Uterus (tissue), 2 donors: ENCODE results near the gene B3GNT7.
"Not testable (repeated sequence)": the region's sequence is repeated elsewhere in the genome, so short reads cannot be mapped to it uniquely, and the experiment has no call there.

Source experiments
- CTCF ChIP-seq, 4 experiments: fragments of 200-600 bp in 2 of 4; fragments of 450-650 bp in 2 of 4; sonication (generic) in 2 of 4; IDR thresholded peaks; one replicate each; pipeline ENCODE4 v1.5.1; 2016 to 2019; ENCODE audit warnings: antibody characterized with exemption in 4 of 4, mild to moderate bottlenecking in 2 of 4, moderate library complexity in 1 of 4
- POLR2A ChIP-seq, 2 donors: fragments of 450-650 bp; IDR thresholded peaks; one replicate each; pipeline ENCODE4 v1.6.1; 2016; ENCODE audit warnings: antibody characterized with exemption in 2 of 2, mild to moderate bottlenecking in 1 of 2, moderate library complexity in 1 of 2

- TF ChIP-seq CTCF, POLR2A (IDR thresholded peaks at IDR 0.05): not testable (repeated sequence)
These were observed 46.2 kb upstream of the B3GNT7 start for GRCh38 chr2:231349374-231349735.
